OCI-LY7 (cell line): ENCODE measurements around the gene IL12A. TPM values are rescaled to one million over a fixed set of nuclear protein-coding genes. Genes with fewer than 3 reads are reported as not detected.

Experiments
- BruUV-seq: library from RNA; stranded (reverse); fragments of 400-500 nt; replicated peaks from 2 replicates; lab custom pipeline; 2021; lab: Mats Ljungman, UMichigan
- CTCF ChIA-PET: fragments of 300-600 bp; sonication (Branson Sonifier 250); formaldehyde crosslinking; loops from one replicate; lab custom pipeline; 2022; ENCODE audit warnings: antibody characterized with exemption; ENCODE audit not compliant: unreplicated experiment; lab: Charles Lee
- POLR2A ChIA-PET: fragments of 300-600 bp; sonication (Branson Sonifier 250); formaldehyde crosslinking; loops from one replicate; lab custom pipeline; 2022; ENCODE audit warnings: antibody characterized with exemption; lab: Charles Lee
- DNase-seq: peaks from one replicate; pipeline ENCODE4 v3.0.0-alpha.2; 2015; ENCODE audit warnings: low spot score
- H2AFZ ChIP-seq: fragments of 200-600 bp; sonication (generic), shearing (Covaris generic); 2 replicates; pipeline ENCODE4 v1.6.1; 2014; ENCODE audit warnings: mild to moderate bottlenecking, antibody characterized with exemption, low read length, moderate library complexity
- H3K27ac ChIP-seq: fragments of 200-600 bp; sonication (generic); 2 replicates; pipeline ENCODE4 v1.5.1; 2014; ENCODE audit warnings: mixed run types, low read depth, mild to moderate bottlenecking, moderate library complexity, low read length, inconsistent platforms; ENCODE audit not compliant: poor library complexity, severe bottlenecking
- H3K36me3 ChIP-seq: fragments of 200-600 bp; sonication (generic); 2 replicates; pipeline ENCODE4 v1.6.1; 2014; ENCODE audit warnings: mild to moderate bottlenecking, antibody characterized with exemption, low read length, moderate library complexity, mixed read lengths; ENCODE audit not compliant: insufficient read depth
- H3K4me1 ChIP-seq: fragments of 200-600 bp; sonication (generic); 2 replicates; pipeline ENCODE4 v1.5.1; 2014; ENCODE audit warnings: mild to moderate bottlenecking, low read length; ENCODE audit not compliant: insufficient read depth, poor library complexity, severe bottlenecking
- H3K4me2 ChIP-seq: fragments of 200-600 bp; sonication (generic); 2 replicates; pipeline ENCODE4 v1.6.1; 2014; ENCODE audit warnings: mild to moderate bottlenecking, low read length
- H3K4me3 ChIP-seq: fragments of 200-600 bp; sonication (generic); 2 replicates; pipeline ENCODE4 v1.5.1; 2014; ENCODE audit warnings: mild to moderate bottlenecking, low read depth, low read length; ENCODE audit not compliant: poor library complexity, severe bottlenecking
- H3K79me2 ChIP-seq: fragments of 200-600 bp; sonication (generic); 2 replicates; pipeline ENCODE4 v1.6.1; 2016; ENCODE audit warnings: low read depth, mild to moderate bottlenecking, low read length, moderate library complexity, mixed read lengths; ENCODE audit not compliant: insufficient read depth
- H3K9me2 ChIP-seq: fragments of 200-600 bp; sonication (generic); 2 replicates; pipeline ENCODE4 v1.6.1; 2016; ENCODE audit warnings: mild to moderate bottlenecking, low read length, mixed read lengths; ENCODE audit not compliant: insufficient read depth
- H3K9me3 ChIP-seq: fragments of 200-600 bp; sonication (generic); 2 replicates; pipeline ENCODE4 v1.6.1; 2014; ENCODE audit warnings: mild to moderate bottlenecking, mixed run types, low read length, mixed read lengths
- H4K20me1 ChIP-seq: fragments of 200-600 bp; sonication (generic); 2 replicates; pipeline ENCODE4 v1.6.1; 2014; ENCODE audit warnings: mild to moderate bottlenecking, antibody characterized with exemption, low read length, moderate library complexity, mixed read lengths; ENCODE audit not compliant: insufficient read depth
- CTCF ChIP-seq: fragments of 200-600 bp; sonication (generic); conservative IDR thresholded peaks from 2 replicates; pipeline ENCODE4 v1.5.1; 2014; ENCODE audit warnings: mild to moderate bottlenecking, antibody characterized with exemption, low read length, moderate library complexity, mixed read lengths
- EZH2phosphoT487 ChIP-seq: fragments of 200-600 bp; sonication (generic); IDR thresholded peaks from 2 replicates; pipeline ENCODE4 v1.6.1; 2018; ENCODE audit warnings: low read depth, borderline replicate concordance, mild to moderate bottlenecking, mixed run types, antibody characterized with exemption, low read length, moderate library complexity, mixed read lengths
- intact Hi-C: fragments of 100-400 bp; cut with micrococcal nuclease; formaldehyde crosslinking; loops from one replicate; pipeline ENCODE4 v1.10.0; 2022; ENCODE audit not compliant: unreplicated experiment
- total RNA-seq, 2 experiments: library from RNA; depleted of rRNA in 1 of 2; stranded (reverse); fragments of >200 nt in 1 of 2; shearing (Covaris generic) in 1 of 2; gene quantifications; 2 replicates each; pipeline ENCODE4 v1.2.3, GENCODE V29; 2014 to 2022

The IL12A gene
- total RNA-seq, 2 experiments from 2014 or later: not detected

- TF ChIP-seq CTCF: no peak
- TF ChIP-seq EZH2phosphoT487: no peak
- POLR2A ChIA-PET: no interaction called here
Observed at GRCh38 chr3:160018959-160019358, 30.3 kb downstream of the IL12A start.

GRCh38 chr3:160020057-160020711 lies 31.5 kb downstream of the IL12A start:
- H3K79me2 ChIP-seq: no peaks in the 10 kb centered on the region
- no peaks in the 10 kb centered on the region for H3K9me3 ChIP-seq
- no peaks in the 10 kb centered on the region for H3K4me1 ChIP-seq
- H2AFZ ChIP-seq: no peak overlapping the region
- H3K9me2 ChIP-seq: no peaks in the 10 kb centered on the region
- no peak overlapping the region for H3K4me2 ChIP-seq
- no peaks in the 10 kb centered on the region for H4K20me1 ChIP-seq
- no peak overlapping the region for H3K27ac ChIP-seq
- H3K36me3 ChIP-seq: no peaks in the 10 kb centered on the region
- no peak for TF ChIP-seq EZH2phosphoT487
- TF ChIP-seq CTCF: no peak
- ChIA-PET POLR2A (no interaction called here), CTCF (no interaction called here)
- no peak overlapping the region for H3K4me3 ChIP-seq
- no peak for DNase-seq
- no TSS peak for BruUV-seq
- intact Hi-C loops: no loop called here

More at GRCh38 chr3:160018959-160019358, 30.3 kb downstream of the IL12A start:
- no TSS peak for BruUV-seq
- no peaks in the 10 kb centered on the region for H3K79me2 ChIP-seq
- no peaks in the 10 kb centered on the region for H3K9me3 ChIP-seq
- no peaks in the 10 kb centered on the region for H3K36me3 ChIP-seq
- no peak for DNase-seq
- H3K4me1 ChIP-seq: no peaks in the 10 kb centered on the region
- no peak overlapping the region for H3K4me2 ChIP-seq
- intact Hi-C loops: no loop called here
- CTCF ChIA-PET: no interaction called here
- no peaks in the 10 kb centered on the region for H3K9me2 ChIP-seq
- no peak overlapping the region for H3K27ac ChIP-seq
- no peaks in the 10 kb centered on the region for H4K20me1 ChIP-seq
- no peak overlapping the region for H3K4me3 ChIP-seq
- H2AFZ ChIP-seq: no peak overlapping the region

DNA sequence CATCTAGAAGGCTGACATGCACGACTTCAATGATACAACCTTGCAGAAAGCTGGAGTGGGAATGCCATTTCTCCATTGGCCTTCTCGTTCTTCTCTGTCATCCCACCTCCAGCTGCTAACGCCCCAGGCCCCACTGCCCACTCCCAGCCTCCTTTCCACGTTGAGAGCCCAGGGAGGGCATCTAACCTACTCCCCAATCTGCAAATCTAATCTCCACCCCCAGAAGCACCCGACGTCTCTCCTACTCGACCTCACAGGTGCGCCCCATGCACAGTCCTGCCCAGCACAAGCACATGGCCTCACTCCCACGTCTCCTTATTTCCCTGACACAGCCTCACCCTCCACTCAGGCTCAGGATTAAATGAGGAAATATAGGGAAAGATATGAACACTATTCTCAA lies 33.4 kb downstream of the IL12A start:
- Histone ChIP-seq H3K4me3 (no peak overlapping the region), H4K20me1 (no peaks in the 10 kb centered on the region), H3K36me3 (no peaks in the 10 kb centered on the region), H3K4me2 (no peak overlapping the region), H3K27ac (no peak overlapping the region), H3K9me3 (no peaks in the 10 kb centered on the region), H3K79me2 (no peaks in the 10 kb centered on the region), H3K4me1 (no peaks in the 10 kb centered on the region), H2AFZ (no peak overlapping the region), H3K9me2 (no peaks in the 10 kb centered on the region)
- ChIA-PET POLR2A (no interaction called here), CTCF (no interaction called here)
- intact Hi-C loops: no loop called here
- DNase-seq: no peak
- TF ChIP-seq EZH2phosphoT487 (no peak), CTCF (no peak)
- BruUV-seq: no TSS peak
